HG03558 (cell line): ENCODE measurements around the gene CYBA.

Source experiments
- ATAC-seq: cut with Tn5 transposase; IDR thresholded peaks from one replicate; pipeline ENCODE4 v1.9.1; 2021; ENCODE audit warnings: moderate number of reproducible peaks; ENCODE audit not compliant: unreplicated experiment; ENCODE audit errors: extremely low read depth

The CYBA gene

GRCh38 chr16:88633684-88634140 lies 17.1 kb downstream of the CYBA start:
- no peak for ATAC-seq

- no peak for ATAC-seq
These were observed 18.3 kb downstream of the CYBA start for GRCh38 chr16:88632587-88632930.

GRCh38 chr16:88631920-88632586 lies 18.8 kb downstream of the CYBA start:
- ATAC-seq, result no peak

GRCh38 chr16:88631384-88631783 lies 19.5 kb downstream of the CYBA start:
- no peak for ATAC-seq

GRCh38 chr16:88630941-88631340 lies 19.9 kb downstream of the CYBA start:
- ATAC-seq, result no peak

GRCh38 chr16:88630433-88630832 lies 20.4 kb downstream of the CYBA start:
- ATAC-seq, result no peak

GRCh38 chr16:88629835-88630234 lies 21.0 kb downstream of the CYBA start:
- ATAC-seq, result no peak

GRCh38 chr16:88628512-88628974 lies 22.3 kb downstream of the CYBA start:
- ATAC-seq, result no peak

- no peak for ATAC-seq
These were observed 23.1 kb downstream of the CYBA start for GRCh38 chr16:88627531-88628411.

GRCh38 chr16:88626646-88627045 lies 24.2 kb downstream of the CYBA start:
- ATAC-seq, result no peak

GRCh38 chr16:88624977-88625576 lies 25.8 kb downstream of the CYBA start:
- no peak for ATAC-seq

- no peak for ATAC-seq
These were observed 26.4 kb downstream of the CYBA start for GRCh38 chr16:88624481-88624880.

- no peak for ATAC-seq
These were observed 27.0 kb downstream of the CYBA start for GRCh38 chr16:88623858-88624257.

- no peak for ATAC-seq
These were observed 28.0 kb downstream of the CYBA start for GRCh38 chr16:88622866-88623265.

GRCh38 chr16:88622125-88622524 lies 28.7 kb downstream of the CYBA start:
- ATAC-seq, result no peak

- ATAC-seq, result no peak
These were observed 30.7 kb downstream of the CYBA start for GRCh38 chr16:88619859-88620815.

GRCh38 chr16:88618956-88619667 lies 31.7 kb downstream of the CYBA start:
- ATAC-seq, result no peak

GRCh38 chr16:88618182-88618955 lies 32.5 kb downstream of the CYBA start:
- ATAC-seq, result no peak
